Kidney epithelial cell (primary cell): ENCODE results near the gene ELK1. TPM values are rescaled to one million over a fixed set of nuclear protein-coding genes. Genes with fewer than 3 reads are reported as not detected.
A peak's percentile ranks its signal among the peaks of the same experiment; 100 is the strongest.

Source experiments
- DNase-seq: peaks from one replicate; pipeline ENCODE4 v3.0.0-alpha.2; 2010; ENCODE audit warnings: low read depth
- H3K27me3 ChIP-seq: 2 replicates; pipeline ENCODE4 v1.6.0; 2011; ENCODE audit warnings: low read length; ENCODE audit not compliant: control insufficient read depth, insufficient read depth
- H3K36me3 ChIP-seq: 2 replicates; pipeline ENCODE4 v1.5.1; 2011; ENCODE audit warnings: low read length; ENCODE audit not compliant: control insufficient read depth, insufficient read depth
- H3K4me3 ChIP-seq: 2 replicates; pipeline ENCODE4 v1.5.1; 2011; ENCODE audit warnings: low read depth, mild to moderate bottlenecking, control low read depth, low read length
- total RNA-seq: library from RNA; depleted of rRNA; stranded (reverse); fragments of >200 nt; gene quantifications from 2 replicates; pipeline ENCODE4 v1.2.3, GENCODE V29; 2015
- TF ChIP-seq, protein P1 (sequence below): IDR thresholded peaks from 2 replicates; pipeline ENCODE4 v1.5.1; 2011; ENCODE audit warnings: mild to moderate bottlenecking, moderate library complexity, low read length, control low read depth, inconsistent platforms; ENCODE audit not compliant: insufficient read depth, poor library complexity, severe bottlenecking

ELK1 gene
- total RNA-seq, 1 donor from 2014 or later: 36.0 TPM

GRCh38 chrX:47643926-47644325, 6.4 kb downstream of the ELK1 start:
- no peak for DNase-seq
- Histone ChIP-seq H3K36me3 (no peaks in the 10 kb centered on the region), H3K27me3 (no peaks in the 10 kb centered on the region), H3K4me3 (no peak overlapping the region)
- TF ChIP-seq, protein P1, sequence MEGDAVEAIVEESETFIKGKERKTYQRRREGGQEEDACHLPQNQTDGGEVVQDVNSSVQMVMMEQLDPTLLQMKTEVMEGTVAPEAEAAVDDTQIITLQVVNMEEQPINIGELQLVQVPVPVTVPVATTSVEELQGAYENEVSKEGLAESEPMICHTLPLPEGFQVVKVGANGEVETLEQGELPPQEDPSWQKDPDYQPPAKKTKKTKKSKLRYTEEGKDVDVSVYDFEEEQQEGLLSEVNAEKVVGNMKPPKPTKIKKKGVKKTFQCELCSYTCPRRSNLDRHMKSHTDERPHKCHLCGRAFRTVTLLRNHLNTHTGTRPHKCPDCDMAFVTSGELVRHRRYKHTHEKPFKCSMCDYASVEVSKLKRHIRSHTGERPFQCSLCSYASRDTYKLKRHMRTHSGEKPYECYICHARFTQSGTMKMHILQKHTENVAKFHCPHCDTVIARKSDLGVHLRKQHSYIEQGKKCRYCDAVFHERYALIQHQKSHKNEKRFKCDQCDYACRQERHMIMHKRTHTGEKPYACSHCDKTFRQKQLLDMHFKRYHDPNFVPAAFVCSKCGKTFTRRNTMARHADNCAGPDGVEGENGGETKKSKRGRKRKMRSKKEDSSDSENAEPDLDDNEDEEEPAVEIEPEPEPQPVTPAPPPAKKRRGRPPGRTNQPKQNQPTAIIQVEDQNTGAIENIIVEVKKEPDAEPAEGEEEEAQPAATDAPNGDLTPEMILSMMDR: peak; percentile 25

GRCh38 chrX:47638816-47639215, 11.5 kb downstream of the ELK1 start:
- no peaks in the 10 kb centered on the region for H3K36me3 ChIP-seq

GRCh38 chrX:47637546-47638195, 12.7 kb downstream of the ELK1 start:
- H3K27me3 ChIP-seq: no peaks in the 10 kb centered on the region
- TF ChIP-seq, protein P1: no peak
- no peak for DNase-seq
- no peaks in the 10 kb centered on the region for H3K36me3 ChIP-seq
- H3K4me3 ChIP-seq: no peak overlapping the region

More at GRCh38 chrX:47638816-47639215, 11.5 kb downstream of the ELK1 start:
- no peaks in the 10 kb centered on the region for H3K27me3 ChIP-seq
- H3K4me3 ChIP-seq: no peak overlapping the region
- DNase-seq: no peak
- TF ChIP-seq, protein P1: no peak

GRCh38 chrX:47634871-47635575, 15.3 kb downstream of the ELK1 start:
- TF ChIP-seq, protein P1: no peak
- Histone ChIP-seq H3K27me3 (no peaks in the 10 kb centered on the region), H3K4me3 (no peak overlapping the region), H3K36me3 (no peaks in the 10 kb centered on the region)
- DNase-seq: no peak

- Histone ChIP-seq H3K36me3 (no peaks in the 10 kb centered on the region), H3K4me3 (no peak overlapping the region), H3K27me3 (no peaks in the 10 kb centered on the region)
- TF ChIP-seq, protein P1: no peak
- DNase-seq: no peak
These were observed 16.4 kb downstream of the ELK1 start for GRCh38 chrX:47633689-47634590.
